Suppressor macrophage treated with lipopolysaccharide for 1 hour (primary cell): ENCODE results near the gene AUTS2.

ENCODE experiments used
- DNase-seq, 3 donors: peaks; one replicate each; pipeline ENCODE4 v3.0.0-alpha.2; 2020 to 2022

The AUTS2 gene

GRCh38 chr7:70829221-70830059 lies 1231.2 kb downstream of the AUTS2 start:
- peak; percentile 44 to 68 (median 65) for DNase-seq

- DNase-seq: no peak
Observed at GRCh38 chr7:70830060-70830395, 1231.8 kb downstream of the AUTS2 start.

GRCh38 chr7:70830426-70830825 lies 1232.2 kb downstream of the AUTS2 start:
- no peak for DNase-seq

- no peak for DNase-seq
Observed at GRCh38 chr7:70833726-70834125, 1235.5 kb downstream of the AUTS2 start.

GRCh38 chr7:70834424-70834823 lies 1236.1 kb downstream of the AUTS2 start:
- DNase-seq: no peak

GRCh38 chr7:70835658-70836057 lies 1237.4 kb downstream of the AUTS2 start:
- no peak for DNase-seq

- no peak for DNase-seq
Observed at GRCh38 chr7:70836279-70836678, 1238.0 kb downstream of the AUTS2 start.

- DNase-seq: no peak
Observed at GRCh38 chr7:70836946-70837345, 1238.7 kb downstream of the AUTS2 start.

GRCh38 chr7:70837589-70837988 lies 1239.3 kb downstream of the AUTS2 start:
- DNase-seq: no peak

- no peak for DNase-seq
Observed at GRCh38 chr7:70838292-70838907, 1240.1 kb downstream of the AUTS2 start.
